ENCODE measurements around the gene ANKRD2.

Gene ANKRD2

GRCh38 chr10:97589479-97589878 lies 16.9 kb downstream of the ANKRD2 start, which contains the start of gene C10orf62:
Gene C10orf62 (plus strand): TSS chr10:97589721. CDS start chr10:97589898, 177 bp downstream.
- H3K4me3 ChIP-seq, result no peak within 1 kb of the TSS
- no peak within 1 kb of the TSS for H3K27ac ChIP-seq

GRCh38 chr10:97590082-97590747 lies 17.6 kb downstream of the ANKRD2 start:
- H3K4me3 ChIP-seq, result no peak overlapping the region
- no peak overlapping the region for H3K27ac ChIP-seq

- Histone ChIP-seq H3K27ac (no peak overlapping the region), H3K4me3 (no peak overlapping the region)
These were observed 18.3 kb downstream of the ANKRD2 start for GRCh38 chr10:97590748-97591495.

- no peak overlapping the region for H3K27ac ChIP-seq
- H3K4me3 ChIP-seq, result no peak overlapping the region
These were observed 20.8 kb downstream of the ANKRD2 start for GRCh38 chr10:97593421-97593820.

- H3K4me3 ChIP-seq, result no peak overlapping the region
These were observed 23.8 kb downstream of the ANKRD2 start for GRCh38 chr10:97596101-97597082.

GRCh38 chr10:97597778-97598177 lies 25.2 kb downstream of the ANKRD2 start:
- Histone ChIP-seq H3K27ac (peak overlapping the region in 1 of 21 experiments; percentile 75), H3K4me3 (no peak overlapping the region)

More at GRCh38 chr10:97596101-97597082, 23.8 kb downstream of the ANKRD2 start:
- H3K27ac ChIP-seq, result peak overlapping the region in 16 of 21 experiments; percentile 19 to 82 (median 52)

- H3K4me3 ChIP-seq, result no peak overlapping the region
- no peak overlapping the region for H3K27ac ChIP-seq
These were observed 26.1 kb downstream of the ANKRD2 start for GRCh38 chr10:97598407-97599271.

GRCh38 chr10:97599272-97599619 lies 26.7 kb downstream of the ANKRD2 start:
- Histone ChIP-seq H3K4me3 (no peak overlapping the region), H3K27ac (no peak overlapping the region)

GRCh38 chr10:97600616-97601015 lies 28.0 kb downstream of the ANKRD2 start:
- Histone ChIP-seq H3K4me3 (no peak overlapping the region), H3K27ac (no peak overlapping the region)

- Histone ChIP-seq H3K4me3 (no peak overlapping the region), H3K27ac (no peak overlapping the region)
These were observed 29.0 kb downstream of the ANKRD2 start for GRCh38 chr10:97601268-97602215.

GRCh38 chr10:97607095-97607636 lies 34.6 kb downstream of the ANKRD2 start:
- Histone ChIP-seq H3K27ac (no peak overlapping the region), H3K4me3 (no peak overlapping the region)

- H3K4me3 ChIP-seq, result no peak overlapping the region
- H3K27ac ChIP-seq, result peak overlapping the region in 1 of 21 experiments; percentile 8
These were observed 36.5 kb downstream of the ANKRD2 start for GRCh38 chr10:97608991-97609561.

GRCh38 chr10:97611473-97611872 lies 38.9 kb downstream of the ANKRD2 start:
- Histone ChIP-seq H3K4me3 (no peak overlapping the region), H3K27ac (no peak overlapping the region)

GRCh38 chr10:97612386-97612785 lies 39.8 kb downstream of the ANKRD2 start:
- no peak overlapping the region for H3K27ac ChIP-seq
- H3K4me3 ChIP-seq, result no peak overlapping the region

GRCh38 chr10:97618285-97618684 lies 45.7 kb downstream of the ANKRD2 start:
- no peak overlapping the region for H3K4me3 ChIP-seq
- no peak overlapping the region for H3K27ac ChIP-seq

GRCh38 chr10:97618733-97619132 lies 46.2 kb downstream of the ANKRD2 start:
- H3K27ac ChIP-seq, result no peak overlapping the region
- no peak overlapping the region for H3K4me3 ChIP-seq

GRCh38 chr10:97623277-97623676 lies 50.7 kb downstream of the ANKRD2 start:
- Histone ChIP-seq H3K4me3 (no peak overlapping the region), H3K27ac (no peak overlapping the region)
